HEK293 (cell line): ENCODE data around the gene CRTC3.

Source experiments
- CTCF ChIA-PET: fragments of 350-600 bp; formaldehyde crosslinking; extraction: SDS; loops from one replicate; lab custom pipeline; 2021; ENCODE audit warnings: antibody characterized with exemption; lab: Yijun Ruan, JAX
- POLR2A ChIA-PET: fragments of 300-600 bp; formaldehyde crosslinking; extraction: SDS; loops from one replicate; lab custom pipeline; 2020; ENCODE audit warnings: antibody characterized with exemption, inconsistent platforms; lab: Yijun Ruan, JAX
- H3K27ac ChIP-seq: fragments of 200-500 bp; sonication (Bioruptor generic); 2 replicates; pipeline ENCODE4 v1.5.1; 2014; ENCODE audit warnings: low read depth, low read length, control low read depth, inconsistent platforms; ENCODE audit errors: extremely low read depth
- H3K36me3 ChIP-seq, 2 experiments: fragments of 200-500 bp in 1 of 2; sonication (Bioruptor generic) in 1 of 2; 1 replicate in 1 of 2; 2 replicates in 1 of 2; pipeline ENCODE4 v1.5.1; 2014 to 2017; ENCODE audit warnings: inconsistent platforms in 2 of 2, low read length in 2 of 2; ENCODE audit not compliant: control insufficient read depth in 2 of 2, insufficient read depth in 1 of 2
- H3K4me1 ChIP-seq: fragments of 200-500 bp; sonication (Bioruptor generic); 2 replicates; pipeline ENCODE4 v1.5.1; 2014; ENCODE audit warnings: mild to moderate bottlenecking, low read length, inconsistent platforms; ENCODE audit not compliant: control insufficient read depth, insufficient read depth
- H3K4me3 ChIP-seq: 2 replicates; pipeline ENCODE4 v1.5.1; 2011; ENCODE audit warnings: low read depth, mild to moderate bottlenecking, control low read depth, low read length, moderate library complexity
- H3K9me3 ChIP-seq: fragments of 200-500 bp; sonication (Bioruptor generic); 2 replicates; pipeline ENCODE4 v1.5.1; 2014; ENCODE audit warnings: low read depth, low read length, inconsistent platforms; ENCODE audit not compliant: control insufficient read depth, insufficient read depth
- EGR2 ChIP-seq: fragments of 450-650 bp; formaldehyde crosslinking; IDR thresholded peaks from 2 replicates; pipeline ENCODE4 v1.5.1; 2016; ENCODE audit warnings: low read depth, missing biosample characterization, missing genetic modification characterization
- GLIS2 ChIP-seq: fragments of 450-650 bp; formaldehyde crosslinking; IDR thresholded peaks from 2 replicates; pipeline ENCODE4 v1.5.1; 2016; ENCODE audit warnings: missing biosample characterization, missing genetic modification characterization
- HOXA7 ChIP-seq: sonication (generic); formaldehyde crosslinking; IDR thresholded peaks from 2 replicates; pipeline ENCODE4 v1.8.1; 2022; ENCODE audit warnings: missing genetic modification reagents, borderline replicate concordance
- HOXC10 ChIP-seq: sonication (generic); formaldehyde crosslinking; IDR thresholded peaks from 2 replicates; pipeline ENCODE4 v1.8.1; 2023; ENCODE audit warnings: mild to moderate bottlenecking, missing genetic modification reagents
- OVOL3 ChIP-seq: fragments of 450-650 bp; formaldehyde crosslinking; IDR thresholded peaks from 2 replicates; pipeline ENCODE4 v1.5.1; 2016; ENCODE audit warnings: missing biosample characterization, missing genetic modification characterization
- SCRT2 ChIP-seq: fragments of 450-650 bp; formaldehyde crosslinking; IDR thresholded peaks from 2 replicates; pipeline ENCODE4 v1.5.1; 2016; ENCODE audit warnings: missing biosample characterization, missing genetic modification characterization
- SP7 ChIP-seq: fragments of 450-650 bp; formaldehyde crosslinking; IDR thresholded peaks from 2 replicates; pipeline ENCODE4 v1.5.1; 2016; ENCODE audit warnings: missing biosample characterization, missing genetic modification characterization
- ZBTB21 ChIP-seq: fragments of 450-650 bp; formaldehyde crosslinking; IDR thresholded peaks from 2 replicates; pipeline ENCODE4 v1.5.1; 2017; ENCODE audit warnings: missing biosample characterization, missing genetic modification characterization
- ZFHX2 ChIP-seq: fragments of 450-650 bp; formaldehyde crosslinking; conservative IDR thresholded peaks from 2 replicates; pipeline ENCODE4 v1.5.1; 2016; ENCODE audit warnings: missing biosample characterization, missing genetic modification characterization
- ZFP37 ChIP-seq: fragments of 450-650 bp; formaldehyde crosslinking; IDR thresholded peaks from 2 replicates; pipeline ENCODE4 v1.5.1; 2016; ENCODE audit warnings: missing biosample characterization, missing genetic modification characterization
- ZFP69B ChIP-seq: fragments of 450-650 bp; formaldehyde crosslinking; IDR thresholded peaks from 2 replicates; pipeline ENCODE4 v1.5.1; 2016; ENCODE audit warnings: missing biosample characterization, missing genetic modification characterization
- ZIC2 ChIP-seq: fragments of 450-650 bp; formaldehyde crosslinking; IDR thresholded peaks from 2 replicates; pipeline ENCODE4 v1.5.1; 2016; ENCODE audit warnings: missing biosample characterization, missing genetic modification characterization
- ZNF10 ChIP-seq: fragments of 450-650 bp; formaldehyde crosslinking; IDR thresholded peaks from 2 replicates; pipeline ENCODE4 v1.5.1; 2017; ENCODE audit warnings: missing biosample characterization, missing genetic modification characterization
- ZNF18 ChIP-seq: fragments of 450-650 bp; formaldehyde crosslinking; IDR thresholded peaks from 2 replicates; pipeline ENCODE4 v1.5.1; 2016; ENCODE audit warnings: missing biosample characterization, missing genetic modification characterization
- ZNF184 ChIP-seq: fragments of 450-650 bp; IDR thresholded peaks from 2 replicates; pipeline ENCODE4 v1.5.1; 2018; ENCODE audit warnings: missing biosample characterization, mild to moderate bottlenecking, missing genetic modification characterization
- ZNF266 ChIP-seq: fragments of 450-650 bp; formaldehyde crosslinking; IDR thresholded peaks from 2 replicates; pipeline ENCODE4 v1.5.1; 2016; ENCODE audit warnings: missing biosample characterization, missing genetic modification characterization, low read depth
- ZNF292 ChIP-seq: fragments of 450-650 bp; formaldehyde crosslinking; IDR thresholded peaks from 2 replicates; pipeline ENCODE4 v1.5.1; 2016; ENCODE audit warnings: low read depth, missing biosample characterization, missing genetic modification characterization, borderline replicate concordance
- ZNF341 ChIP-seq: fragments of 450-650 bp; formaldehyde crosslinking; IDR thresholded peaks from 2 replicates; pipeline ENCODE4; 2016; ENCODE audit warnings: low read depth, missing biosample characterization, missing genetic modification characterization
- ZNF391 ChIP-seq: fragments of 450-650 bp; formaldehyde crosslinking; IDR thresholded peaks from 2 replicates; pipeline ENCODE4 v1.5.1; 2016; ENCODE audit warnings: low read depth, missing biosample characterization, missing genetic modification characterization, borderline replicate concordance
- ZNF488 ChIP-seq: fragments of 450-650 bp; formaldehyde crosslinking; IDR thresholded peaks from 2 replicates; pipeline ENCODE4 v1.5.1; 2016; ENCODE audit warnings: missing biosample characterization, missing genetic modification characterization
- ZNF558 ChIP-seq: fragments of 450-650 bp; formaldehyde crosslinking; IDR thresholded peaks from 2 replicates; pipeline ENCODE4 v1.5.1; 2016; ENCODE audit warnings: missing biosample characterization, missing genetic modification characterization
- ZNF596 ChIP-seq: fragments of 450-650 bp; IDR thresholded peaks from 2 replicates; pipeline ENCODE4 v1.5.0; 2018; ENCODE audit warnings: missing biosample characterization, mild to moderate bottlenecking, missing genetic modification characterization, moderate library complexity
- ZNF600 ChIP-seq: fragments of 450-650 bp; formaldehyde crosslinking; IDR thresholded peaks from 2 replicates; pipeline ENCODE4 v1.5.1; 2016; ENCODE audit warnings: missing biosample characterization, missing genetic modification characterization
- ZNF621 ChIP-seq: fragments of 450-650 bp; formaldehyde crosslinking; IDR thresholded peaks from 2 replicates; pipeline ENCODE4 v1.5.1; 2017; ENCODE audit warnings: missing biosample characterization, missing genetic modification characterization
- ZNF623 ChIP-seq: fragments of 450-650 bp; formaldehyde crosslinking; IDR thresholded peaks from 2 replicates; pipeline ENCODE4 v1.5.1; 2016; ENCODE audit warnings: missing biosample characterization, missing genetic modification characterization
- ZSCAN23 ChIP-seq: fragments of 450-650 bp; formaldehyde crosslinking; IDR thresholded peaks from 2 replicates; pipeline ENCODE4 v1.5.1; 2016; ENCODE audit warnings: missing biosample characterization, missing genetic modification characterization
- ZXDB ChIP-seq: fragments of 450-650 bp; formaldehyde crosslinking; IDR thresholded peaks from 2 replicates; pipeline ENCODE4 v1.5.1; 2016; ENCODE audit warnings: missing biosample characterization, missing genetic modification characterization

CRTC3 gene

GRCh38 chr15:90637693-90638092 lies 108.0 kb downstream of the CRTC3 start:
- H3K9me3 ChIP-seq: no peaks in the 10 kb centered on the region
- ChIA-PET POLR2A (no interaction called here), CTCF (interaction anchor here (0.6 to 1.4 kb wide), 5 partner anchors 10 to 295 kb away, joined by 3 to 4 read pairs (median 3); no protein-coding TSS in a partner anchor)
- TF ChIP-seq ZNF623 (tag by site-specific recombination) (no peak), ZNF341 (no peak), ZIC2 (tag by site-specific recombination) (no peak), ZFP69B (tag by site-specific recombination) (no peak), HOXC10 (no peak), ZXDB (tag by site-specific recombination) (no peak), ZNF488 (no peak), OVOL3 (no peak), SCRT2 (tag by site-specific recombination) (no peak), GLIS2 (tag by site-specific recombination) (no peak), ZNF266 (no peak), ZNF10 (tag by site-specific recombination) (no peak), HOXA7 (CRISPR knock-in tag) (no peak), ZFHX2 (no peak), ZNF292 (no peak), ZSCAN23 (tag by site-specific recombination) (no peak), ZNF596 (no peak), ZNF600 (tag by site-specific recombination) (no peak), EGR2 (tag by site-specific recombination) (no peak), ZFP37 (tag by site-specific recombination) (no peak)
- no peak overlapping the region for H3K27ac ChIP-seq
- H3K4me1 ChIP-seq: no peaks in the 10 kb centered on the region
- H3K36me3 ChIP-seq: peaks cover 41 to 60% of the 10 kb centered on the region in 2 experiments
- no peak overlapping the region for H3K4me3 ChIP-seq

GRCh38 chr15:90638201-90638691 lies 108.5 kb downstream of the CRTC3 start:
- CTCF ChIA-PET: interaction anchor here (0.6 to 1.4 kb wide), 6 partner anchors 10 to 319 kb away, joined by 3 to 4 read pairs (median 3); no protein-coding TSS in a partner anchor
- no peak overlapping the region for H3K27ac ChIP-seq
- POLR2A ChIA-PET: no interaction called here
- TF ChIP-seq ZNF558 (tag by site-specific recombination) (no peak), ZNF391 (no peak), ZBTB21 (tag by site-specific recombination) (no peak), ZNF18 (tag by site-specific recombination) (no peak), ZNF184 (no peak), SP7 (tag by site-specific recombination) (no peak), ZNF621 (tag by site-specific recombination) (no peak)
- no peaks in the 10 kb centered on the region for H3K9me3 ChIP-seq
- H3K36me3 ChIP-seq: peaks cover 36 to 60% of the 10 kb centered on the region in 2 experiments
- H3K4me3 ChIP-seq: no peak overlapping the region
- H3K4me1 ChIP-seq: no peaks in the 10 kb centered on the region
